Measurements from ENCODE around the gene RNASE8.

Gene RNASE8

DNA sequence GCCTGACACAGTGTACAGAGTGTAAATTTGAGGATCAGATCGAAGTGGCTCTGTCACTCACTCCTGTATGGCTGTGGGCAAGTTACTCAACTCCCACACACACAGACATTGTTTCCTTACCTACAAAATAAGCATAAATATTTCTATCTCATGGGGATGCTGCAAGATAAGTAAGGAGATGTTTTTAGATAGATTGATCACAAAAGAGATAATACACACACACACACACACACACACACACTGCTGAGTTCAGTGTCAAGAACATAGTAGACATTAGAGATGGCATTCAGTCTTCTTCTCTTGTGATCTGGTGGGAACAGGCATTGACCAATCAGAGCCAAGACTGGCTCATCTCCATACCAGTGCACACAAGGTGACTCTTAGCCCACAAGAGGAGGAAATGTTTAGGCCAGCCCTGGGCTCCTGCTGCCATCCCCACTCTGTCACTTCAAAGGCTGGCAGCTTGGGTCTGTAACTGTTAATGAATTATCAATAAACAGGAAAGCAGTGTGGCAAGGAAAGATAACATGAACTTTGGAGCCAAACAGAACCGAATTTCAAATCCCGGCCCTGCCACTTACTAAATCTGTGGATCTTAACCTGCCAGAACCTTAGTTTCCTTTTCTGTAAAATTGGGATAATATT lies 3.4 kb upstream of the RNASE8 start:
- DNase-seq = no peak

DNA sequence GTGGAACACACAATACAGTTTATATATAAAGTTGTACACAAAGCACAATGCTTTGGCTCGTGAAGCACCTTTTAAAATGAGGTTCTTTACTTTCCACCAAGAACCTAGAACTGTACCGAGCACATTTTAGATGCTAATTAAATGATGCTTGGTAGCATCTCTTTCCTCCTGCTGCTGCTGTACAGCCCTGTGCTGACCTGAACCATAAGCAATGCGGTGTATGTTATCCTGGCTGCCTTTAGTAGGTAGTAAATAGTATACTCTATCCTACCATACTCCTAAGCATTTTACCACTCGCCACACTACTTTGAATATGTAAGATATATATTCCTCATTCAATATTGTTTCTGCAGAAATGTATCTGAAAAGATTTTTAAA lies 2.9 kb upstream of the RNASE8 start:
- no peak for DNase-seq

DNA sequence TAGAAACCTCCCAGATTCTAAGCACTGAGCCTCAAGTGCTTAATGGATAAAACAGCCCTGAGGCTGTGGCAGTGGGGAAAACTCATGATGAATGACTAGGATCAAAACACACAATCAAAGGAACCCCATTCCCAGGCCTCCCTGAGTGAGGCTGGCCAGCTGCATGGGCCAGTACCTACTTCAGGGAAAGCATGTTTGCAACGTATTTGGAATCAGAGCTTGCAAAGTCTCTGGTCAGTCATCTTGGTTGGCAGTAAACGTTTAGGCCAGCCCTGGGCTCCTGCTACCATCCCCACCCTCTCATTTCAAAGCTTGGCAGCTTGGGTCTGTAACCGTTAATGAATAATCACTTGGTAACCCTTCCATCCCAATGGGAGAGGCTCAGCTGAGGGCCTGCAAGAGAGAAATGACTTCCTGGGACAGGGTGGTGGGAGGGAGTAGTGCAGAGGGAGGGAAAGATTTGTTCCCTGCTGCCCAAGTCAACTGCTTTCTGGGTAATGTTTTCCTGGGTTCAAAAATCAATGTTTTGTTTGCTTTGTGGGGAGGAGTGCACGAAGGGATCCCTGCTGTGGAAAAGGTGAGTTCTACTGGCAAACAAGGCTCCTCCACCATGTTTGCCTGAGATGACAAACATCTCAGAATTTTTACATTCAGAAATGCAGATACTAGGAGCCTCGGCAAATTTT lies 2.0 kb upstream of the RNASE8 start:
- DNase-seq = no peak

DNA sequence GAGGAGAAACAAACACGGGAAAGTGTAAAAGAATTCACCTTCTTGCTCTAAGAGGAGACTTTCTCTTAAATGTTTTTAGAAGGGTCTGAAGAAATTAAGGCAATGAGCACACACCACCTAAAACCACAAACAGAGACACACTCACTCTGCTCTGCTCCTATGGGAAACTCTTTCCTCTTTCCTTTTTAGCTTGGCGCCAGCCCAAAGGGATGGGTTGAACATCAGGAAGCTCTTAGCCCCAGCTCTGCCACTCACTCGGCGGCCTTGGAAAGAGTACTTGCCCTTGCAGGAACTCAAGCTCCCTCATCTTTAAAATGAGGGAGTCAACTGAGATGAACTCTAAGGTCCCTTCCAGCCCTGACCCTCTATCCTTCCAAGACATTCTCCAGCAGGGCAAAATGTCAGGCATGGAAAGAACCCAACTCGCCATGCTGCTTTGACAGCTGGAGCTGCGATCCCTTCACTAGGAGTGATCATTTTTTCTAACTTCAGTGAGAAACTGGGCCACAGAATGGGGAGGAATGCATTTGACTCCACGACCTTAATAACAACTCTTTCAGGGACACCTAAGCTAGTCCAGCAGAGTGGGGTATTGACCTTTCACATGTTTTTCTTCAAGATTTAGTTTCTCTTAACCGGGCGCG lies 980 bp upstream of the RNASE8 start:
- no peak for DNase-seq

DNA sequence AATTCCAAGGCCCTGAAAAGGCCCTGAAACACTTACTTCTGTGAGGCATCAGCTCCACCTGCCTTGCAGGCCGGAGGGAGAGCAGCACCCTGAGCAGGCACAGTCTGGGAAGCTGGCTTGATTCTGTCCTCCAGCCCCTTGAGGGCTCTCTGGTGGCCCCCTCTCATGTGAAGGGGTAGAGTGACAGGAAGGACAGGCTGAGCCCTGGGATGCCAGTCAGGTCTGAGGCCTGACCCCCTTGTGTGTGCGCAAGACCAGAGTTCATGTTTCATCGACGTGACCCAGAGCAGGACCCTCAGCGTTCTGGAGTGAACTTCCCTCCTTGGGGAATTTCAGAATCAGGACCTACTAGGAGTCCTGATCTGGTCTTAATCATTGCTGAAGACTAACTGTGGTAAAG lies 1.3 kb downstream of the RNASE8 start:
- no peak for DNase-seq

DNA sequence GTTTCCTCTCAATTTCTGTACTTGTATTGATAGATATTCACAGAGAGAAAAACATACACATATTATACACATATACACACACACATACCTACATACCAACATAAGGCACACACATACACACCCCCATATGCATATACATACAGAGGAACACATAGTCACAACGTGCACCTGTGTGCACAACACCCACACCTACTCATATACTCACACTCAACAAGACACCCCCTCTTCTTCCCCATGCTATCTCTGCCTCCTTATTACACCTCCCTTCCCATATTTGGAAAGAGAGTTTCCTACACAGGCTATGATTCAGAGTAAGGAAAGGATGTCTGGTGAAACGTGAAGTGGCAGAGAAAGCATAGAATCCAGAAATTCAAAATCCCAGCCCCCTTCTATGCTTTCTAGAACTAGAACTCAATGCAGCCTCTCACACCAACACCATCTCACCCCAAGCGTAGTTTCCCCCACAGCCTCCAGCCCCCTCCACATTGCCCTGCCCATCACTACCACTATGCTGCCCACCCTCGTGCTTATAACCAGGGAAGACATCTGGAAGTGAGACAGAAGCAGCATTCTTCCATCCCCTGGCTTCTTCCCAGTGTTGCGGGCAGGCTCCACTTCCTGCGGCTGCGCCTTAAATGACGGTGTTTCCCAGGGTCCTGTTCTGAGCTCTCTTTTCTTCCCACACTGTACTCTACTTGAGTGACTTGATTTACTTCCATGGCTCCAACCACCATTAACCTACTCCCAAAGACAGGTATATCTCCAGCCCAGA lies 2.4 kb downstream of the RNASE8 start:
- DNase-seq = no peak

DNA sequence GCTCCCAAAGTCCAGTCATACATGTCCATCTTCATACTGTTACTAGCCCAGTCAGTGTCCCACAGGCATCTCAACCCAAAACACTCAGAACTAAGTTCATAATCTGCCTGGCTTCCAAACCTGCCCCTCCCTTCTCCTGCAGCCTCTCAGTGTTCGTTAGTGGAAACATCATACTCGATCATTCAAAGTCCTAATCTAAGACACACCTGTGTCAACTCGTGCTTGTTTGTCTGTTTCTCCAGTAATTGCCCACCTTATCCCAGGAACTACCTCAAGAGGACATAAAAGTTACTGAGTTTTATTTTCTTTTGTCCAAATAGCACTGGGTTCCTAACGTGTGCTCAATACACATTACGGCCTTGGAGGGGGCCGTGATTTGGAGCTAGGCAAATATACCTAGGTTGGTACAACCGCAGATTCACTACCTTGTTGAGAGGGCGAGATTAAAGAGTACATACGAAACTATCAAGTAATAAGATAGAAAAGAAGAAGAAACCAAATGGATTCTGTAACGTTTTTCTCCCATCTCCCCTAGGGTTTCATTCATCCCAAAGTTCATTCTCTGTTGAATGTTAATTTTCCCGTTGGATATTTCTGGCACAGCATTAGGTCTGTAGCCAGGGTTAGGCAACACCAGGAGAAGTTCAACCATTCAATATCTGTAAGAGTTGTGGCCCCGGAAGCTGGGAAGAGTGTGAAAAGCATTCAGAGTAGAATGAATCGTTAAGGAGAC lies 3.2 kb downstream of the RNASE8 start:
- DNase-seq = no peak

DNA sequence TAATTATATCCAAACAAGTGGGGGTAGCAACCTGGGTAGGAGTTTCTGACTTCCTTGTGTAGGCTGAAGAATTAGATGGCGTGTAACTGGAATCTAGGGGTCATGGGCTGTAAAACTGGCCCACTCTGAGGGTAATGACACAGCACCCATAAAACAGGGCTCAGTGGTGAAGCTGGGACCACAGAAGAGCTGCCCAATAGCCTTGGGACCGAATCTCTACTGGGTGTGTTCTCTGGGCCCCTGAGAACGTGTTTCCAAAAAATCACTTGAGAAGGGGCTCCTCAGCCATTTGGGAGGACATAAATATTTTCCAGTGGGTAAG lies 3.7 kb downstream of the RNASE8 start:
- no peak for DNase-seq

DNA sequence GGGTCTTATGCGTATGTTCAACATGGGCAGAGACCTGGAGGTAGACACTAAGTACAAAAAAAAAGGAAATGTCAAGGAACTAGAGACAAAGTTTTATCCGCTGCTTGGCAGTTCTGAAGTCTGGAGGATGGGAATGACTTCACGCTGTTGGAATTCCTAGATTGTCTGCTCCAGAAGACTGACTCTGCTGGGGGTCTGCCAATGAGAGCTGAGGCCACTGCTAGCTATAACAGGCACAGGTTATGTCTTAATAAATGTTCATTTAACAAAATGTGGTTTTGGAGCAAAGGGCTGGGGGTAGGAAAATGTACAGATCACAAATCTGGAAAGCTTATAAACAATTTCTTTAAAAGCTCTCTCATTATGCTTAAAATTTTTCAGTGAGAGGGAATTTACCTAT lies 5.9 kb downstream of the RNASE8 start:
- DNase-seq = no peak

DNA sequence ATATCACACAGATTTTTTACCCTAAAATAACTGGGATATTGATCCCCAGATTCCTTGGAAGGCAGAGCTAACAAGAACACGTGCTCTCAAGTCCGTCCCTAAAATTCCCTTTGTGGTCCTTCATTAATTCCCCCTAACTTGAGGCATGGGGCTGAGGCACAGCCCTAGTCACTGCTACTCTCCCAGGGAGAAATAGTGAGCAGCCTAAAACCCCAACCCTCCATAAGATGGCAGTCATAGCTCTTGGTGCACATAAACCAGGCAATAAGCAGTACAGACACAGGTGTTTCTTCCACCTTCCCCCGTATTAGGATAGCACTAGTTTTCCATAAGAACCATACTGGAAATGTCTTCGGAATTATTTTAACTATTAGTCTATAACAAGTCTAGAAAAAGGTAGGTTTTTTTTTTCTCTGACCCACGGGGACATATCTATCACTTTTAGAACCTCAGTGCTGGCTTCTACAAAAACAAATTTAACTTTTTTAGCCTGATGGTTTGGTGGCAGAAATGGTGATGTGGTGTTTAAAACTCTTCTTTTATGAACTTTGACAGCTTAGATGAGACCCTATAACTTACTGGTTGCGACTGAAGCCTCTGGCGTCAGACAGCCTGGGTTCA lies 9.4 kb downstream of the RNASE8 start:
- peak; percentile 28 for DNase-seq

DNA sequence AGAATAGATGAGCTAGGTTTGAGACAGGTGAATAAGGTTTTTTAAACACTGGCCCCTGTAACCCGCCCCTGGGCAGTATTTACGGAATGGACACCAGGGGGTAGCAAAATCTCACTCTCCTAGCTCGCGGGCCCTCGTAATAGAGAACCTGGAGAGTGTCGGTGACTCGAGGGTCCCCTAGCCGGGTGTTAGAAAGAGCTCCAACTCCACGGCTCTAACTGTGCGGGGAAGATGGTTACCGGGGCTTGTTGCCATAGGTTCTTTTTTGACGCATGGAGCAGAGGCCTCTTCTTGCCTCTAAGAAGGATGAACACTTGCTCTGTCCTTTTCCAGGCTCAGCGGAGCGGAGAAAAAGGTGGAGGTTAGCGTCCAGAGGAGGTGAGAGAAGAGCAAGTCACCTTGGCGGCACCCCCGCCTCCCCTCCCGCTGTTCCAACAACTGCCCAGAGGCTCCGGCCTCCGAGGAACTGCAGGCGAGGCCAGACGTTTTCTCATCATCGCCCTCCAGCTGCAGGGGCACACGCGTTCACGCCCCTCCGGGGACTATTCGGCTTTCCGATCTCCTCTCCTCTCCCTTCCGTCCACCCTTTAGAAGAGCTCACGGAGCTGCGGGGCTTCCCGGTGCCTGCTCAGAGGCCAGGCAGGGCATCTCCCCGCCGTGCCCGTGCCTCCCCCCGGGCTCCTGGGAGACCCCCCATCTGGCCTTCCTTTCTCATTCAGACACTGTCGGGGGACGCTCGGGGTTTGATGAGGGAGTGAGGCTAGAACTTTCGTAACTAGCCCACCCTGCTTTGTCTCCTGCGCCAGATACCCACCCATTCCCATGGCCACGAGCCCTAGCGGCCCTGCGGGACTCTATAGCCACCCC lies 11.1 kb downstream of the RNASE8 start:
- peak; percentile 87 for DNase-seq

DNA sequence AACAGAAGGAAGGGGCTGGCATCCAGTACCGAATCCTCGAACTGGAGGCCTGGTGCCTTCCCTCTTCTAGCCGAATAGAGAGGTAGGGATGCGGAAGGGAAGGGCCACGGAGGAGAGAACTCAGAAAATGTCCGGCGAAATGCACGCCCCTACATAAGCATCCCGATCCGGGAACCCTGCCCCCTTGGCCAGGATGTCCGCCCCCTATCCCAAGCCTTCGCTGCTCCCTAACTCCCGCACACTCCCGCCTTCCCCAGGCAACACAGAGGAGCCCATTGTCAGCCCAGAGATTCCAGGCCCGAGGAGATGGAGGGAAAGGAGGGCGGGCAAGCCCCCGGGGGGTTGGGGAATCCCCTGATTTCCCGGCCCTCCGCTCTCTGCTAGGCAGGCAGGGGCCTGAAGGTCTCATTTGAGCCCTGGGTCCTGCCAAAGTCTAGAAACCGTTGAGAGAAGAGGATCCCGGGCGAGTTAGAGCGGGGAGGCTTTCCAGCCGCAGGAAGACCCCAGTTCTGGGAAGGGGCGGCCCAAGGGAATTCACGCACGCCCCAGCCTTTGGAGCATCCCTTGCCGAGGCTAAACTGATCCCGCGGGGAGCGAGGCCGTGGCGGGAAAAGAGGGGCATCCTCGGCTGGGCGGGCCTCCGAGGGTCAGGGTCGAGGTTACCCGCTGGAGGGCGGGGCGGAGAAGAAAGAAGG lies 11.9 kb downstream of the RNASE8 start:
- DNase-seq = peak; percentile 21

DNA sequence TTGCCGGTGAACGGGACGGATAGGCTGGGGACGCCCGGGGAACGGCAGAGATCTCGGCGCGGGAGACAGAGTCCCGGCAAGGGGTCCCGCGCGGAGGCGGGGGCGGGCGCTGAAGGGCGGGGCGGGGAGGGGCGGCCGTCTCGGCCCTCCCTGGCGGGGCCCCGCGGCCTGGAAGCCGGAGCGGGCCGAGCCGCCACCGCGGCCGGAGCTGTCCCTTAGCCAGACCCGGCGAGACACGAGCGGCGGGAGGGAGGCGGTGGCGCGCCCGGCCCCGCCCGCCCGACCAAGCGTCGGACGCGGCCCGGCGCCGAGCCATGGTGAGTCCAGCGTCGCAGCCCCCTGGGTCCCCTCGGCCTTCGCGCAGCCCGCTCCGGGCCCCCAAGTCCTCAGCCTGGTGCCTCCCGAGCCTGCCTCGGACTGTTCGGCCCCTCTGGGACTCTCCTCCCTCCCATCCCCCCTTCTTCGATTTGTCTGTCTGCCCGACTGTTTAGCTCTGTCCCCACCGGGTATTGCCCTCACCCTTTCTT lies 12.5 kb downstream of the RNASE8 start, which contains the start of gene ARHGEF40:
Gene ARHGEF40, plus strand, starts transcription at position 222 of the 527 bp plus-strand sequence. Its CDS starts 93 bp downstream, at position 315.
- peak; percentile 26 for DNase-seq

DNA sequence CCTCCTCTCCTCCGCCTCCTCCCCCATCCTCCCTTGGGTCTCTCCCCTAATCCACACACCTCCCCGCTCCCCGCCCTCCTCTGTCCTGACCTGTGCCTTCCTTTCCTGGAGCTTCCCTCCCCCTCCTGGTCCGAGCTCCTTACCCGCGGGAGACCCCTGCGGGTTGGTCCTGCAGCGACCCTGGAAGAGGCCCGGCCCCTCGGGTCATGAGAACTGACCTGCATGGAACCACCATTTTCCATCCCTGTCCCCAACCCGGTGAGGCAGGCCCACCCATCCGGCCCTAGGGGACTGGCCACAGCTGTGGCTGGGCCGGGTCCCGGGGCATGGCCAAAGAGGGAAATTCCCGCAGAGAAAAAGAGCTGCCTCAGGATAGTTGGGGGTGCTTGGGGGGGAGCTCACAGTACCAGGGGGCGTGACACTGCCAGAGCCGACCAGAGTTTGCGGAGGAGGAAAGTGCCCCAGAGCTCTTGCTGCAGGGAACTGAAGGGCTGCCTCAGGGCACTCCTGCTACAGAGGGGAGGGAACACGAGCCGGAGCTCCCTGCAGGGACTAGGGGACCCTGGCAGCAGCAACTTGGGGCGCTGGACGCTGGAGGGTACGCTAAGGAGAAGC lies 13.1 kb downstream of the RNASE8 start:
- DNase-seq = no peak

DNA sequence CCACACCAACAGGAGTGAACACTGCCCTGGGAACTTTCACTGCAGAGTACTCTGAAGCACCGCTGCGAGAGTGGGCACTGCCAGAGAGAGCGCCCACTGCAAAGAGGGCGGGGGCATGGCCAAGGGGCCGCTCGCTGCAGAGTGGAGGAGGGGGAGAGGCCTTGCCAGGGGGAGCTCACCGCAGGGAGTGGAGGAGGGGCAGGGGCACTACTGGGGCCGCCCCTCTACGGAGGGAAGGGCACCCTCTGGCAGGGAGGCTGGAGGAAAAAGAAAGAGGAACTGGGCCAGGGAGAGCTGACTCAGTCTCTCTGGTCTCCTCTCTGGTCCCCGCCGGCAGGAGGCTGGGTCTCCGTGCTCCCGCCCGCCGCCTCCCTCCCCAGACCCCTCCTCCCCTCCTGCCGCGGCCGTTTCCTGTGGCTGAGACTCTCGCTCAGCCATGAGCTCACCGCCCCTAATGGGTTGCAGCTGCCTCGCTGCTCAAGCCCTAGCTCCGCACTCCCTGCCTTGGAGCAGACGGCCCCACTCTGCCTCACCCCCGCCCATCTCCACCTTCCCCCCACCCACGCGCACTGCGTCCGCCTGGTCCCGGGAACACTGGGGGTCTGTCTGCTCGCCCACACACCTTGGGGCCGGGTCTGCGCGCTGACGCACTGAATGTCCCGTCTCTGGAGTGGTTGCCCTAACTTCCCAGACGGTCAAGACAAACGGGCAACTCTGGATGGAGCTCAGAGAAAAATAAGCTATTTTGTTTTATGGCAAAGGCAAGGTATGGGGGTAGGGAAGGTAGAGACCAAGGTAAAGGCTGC lies 13.8 kb downstream of the RNASE8 start:
- peak; percentile 72 for DNase-seq

DNA sequence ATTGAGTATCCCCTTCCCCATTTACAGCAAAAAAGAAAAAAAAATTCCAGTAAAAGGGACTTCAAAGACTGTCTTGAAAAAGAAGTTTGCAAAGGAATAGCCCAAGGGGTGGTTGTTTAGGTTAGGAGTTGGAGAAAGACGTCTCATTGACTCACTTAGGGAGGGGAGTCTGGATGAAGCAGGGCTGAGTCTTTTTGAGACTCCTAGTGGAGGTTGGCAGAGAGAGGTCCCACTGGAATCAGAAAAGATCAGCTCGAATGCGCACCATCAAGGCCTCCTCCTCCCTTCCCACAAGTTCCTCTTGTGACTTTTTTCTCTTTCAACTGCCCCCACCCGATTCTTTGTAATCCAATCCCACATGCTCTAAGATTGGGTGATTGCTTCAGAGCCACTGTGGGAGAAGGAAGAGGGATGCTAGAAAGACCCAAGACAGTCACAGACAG lies 14.4 kb downstream of the RNASE8 start:
- peak; percentile 50 for DNase-seq

DNA sequence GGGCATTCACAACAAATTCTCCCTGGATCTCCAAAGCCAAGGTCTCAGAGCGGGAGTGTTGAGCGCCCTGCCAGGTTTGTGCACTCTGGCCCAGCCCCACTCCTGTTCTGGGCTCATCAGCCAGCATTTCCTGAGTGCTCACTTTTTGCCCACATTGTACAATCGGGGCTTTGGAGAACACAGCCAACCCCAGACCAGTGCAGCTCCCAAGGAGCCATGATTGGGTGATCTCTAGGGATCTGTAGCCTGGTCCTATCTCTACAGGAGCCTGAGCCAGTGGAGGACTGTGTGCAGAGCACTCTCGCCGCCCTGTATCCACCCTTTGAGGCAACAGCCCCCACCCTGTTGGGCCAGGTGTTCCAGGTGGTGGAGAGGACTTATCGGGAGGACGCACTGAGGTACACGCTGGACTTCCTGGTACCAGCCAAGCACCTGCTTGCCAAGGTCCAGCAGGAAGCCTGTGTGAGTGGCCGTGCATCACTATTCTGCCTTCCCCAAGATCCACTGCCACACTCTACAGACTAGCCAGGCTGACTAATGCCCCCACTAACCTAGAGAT lies 15.2 kb downstream of the RNASE8 start:
- DNase-seq = no peak

DNA sequence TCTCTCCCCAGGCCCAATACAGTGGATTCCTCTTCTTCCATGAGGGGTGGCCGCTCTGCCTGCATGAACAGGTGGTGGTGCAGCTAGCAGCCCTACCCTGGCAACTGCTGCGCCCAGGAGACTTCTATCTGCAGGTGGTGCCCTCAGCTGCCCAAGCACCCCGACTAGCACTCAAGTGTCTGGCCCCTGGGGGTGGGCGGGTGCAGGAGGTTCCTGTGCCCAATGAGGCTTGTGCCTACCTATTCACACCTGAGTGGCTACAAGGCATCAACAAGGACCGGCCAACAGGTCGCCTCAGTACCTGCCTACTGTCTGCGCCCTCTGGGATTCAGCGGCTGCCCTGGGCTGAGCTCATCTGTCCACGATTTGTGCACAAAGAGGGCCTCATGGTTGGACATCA lies 16.3 kb downstream of the RNASE8 start:
- no peak for DNase-seq
